ENCODE results near the gene B4GALNT4. TPM values are rescaled to one million over a fixed set of nuclear protein-coding genes. Genes with fewer than 3 reads are reported as not detected.
"Not testable (repeated sequence)": the region's sequence is repeated elsewhere in the genome, so short reads cannot be mapped to it uniquely, and the experiment has no call there.

B4GALNT4 gene
- total and polyA plus RNA-seq, 2 of the 8 experiments (the other 6 are each of a cell fraction or from before 2014, with no cell fraction given), result 40.9 to 76.3 TPM

DNA sequence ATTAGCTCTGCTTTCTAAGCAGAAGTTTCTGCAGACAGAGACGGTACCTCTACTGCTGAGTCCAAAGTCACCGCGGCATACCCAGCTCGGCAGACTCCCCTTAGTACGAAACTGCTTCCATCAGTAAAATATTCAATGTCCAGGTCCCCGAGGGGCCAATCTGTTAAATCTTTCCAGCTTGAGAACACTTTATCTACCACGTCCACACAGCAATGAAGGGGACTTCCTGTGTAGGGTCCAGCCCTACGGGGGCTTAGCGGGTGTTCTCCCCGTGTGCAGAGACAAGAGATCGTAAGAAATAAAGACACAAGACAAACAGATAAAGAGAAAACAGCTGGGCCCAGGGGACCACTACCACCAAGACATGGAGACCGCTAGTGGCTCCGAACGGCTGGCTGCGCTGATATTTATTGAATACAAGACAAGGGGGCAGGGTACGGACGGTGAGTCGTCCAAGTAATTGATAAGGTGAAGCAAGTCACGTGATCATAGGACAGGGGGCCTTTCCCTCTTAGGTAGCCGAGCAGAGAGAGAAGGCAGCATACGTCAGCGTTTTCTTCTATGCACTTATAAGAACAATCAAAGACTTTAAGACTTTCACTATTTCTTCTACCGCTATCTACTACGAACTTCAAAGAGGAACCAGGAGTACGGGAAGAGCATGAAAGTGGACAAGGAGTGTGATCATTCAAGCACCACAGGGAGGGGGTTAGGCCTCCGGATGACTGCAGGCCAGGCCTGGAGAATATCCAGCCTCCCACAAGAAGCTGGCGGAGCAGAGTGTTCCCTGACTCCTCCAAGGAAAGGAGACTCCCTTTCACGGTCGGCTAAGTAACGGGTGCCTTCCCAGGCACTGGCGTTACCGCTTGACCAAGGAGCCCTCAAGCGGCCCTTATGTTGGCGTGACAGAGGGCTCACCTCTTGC lies 44.4 kb upstream of the B4GALNT4 start:
- not testable (repeated sequence) for H2AK5ac ChIP-seq (ENCODE audit: low read depth, low read length); H3K9ac ChIP-seq (replicated peaks in 1 of 4; ENCODE audit: extremely low read depth in 1 of 4, low read depth in 3 of 4, low read length in 3 of 4); H3K23me2 ChIP-seq (ENCODE audit: low read depth, low read length); H4K8ac ChIP-seq (ENCODE audit: extremely low read depth, insufficient read depth, low read length); H3K4me2 ChIP-seq (ENCODE audit: insufficient read depth in 1 of 2, low read depth in 2 of 2, low read length in 2 of 2); H3K27ac ChIP-seq (ENCODE audit: low read depth, low read length); H4K20me1 ChIP-seq (replicated peaks in 1 of 2; ENCODE audit: control insufficient read depth in 1 of 2, insufficient read depth in 2 of 2, low read length in 2 of 2); H3K4me3 ChIP-seq (ENCODE audit: extremely low read depth in 1 of 4, insufficient read depth in 2 of 4, low read depth in 3 of 4, low read length in 4 of 4); FAIRE-seq; DNase-seq (ENCODE audit: low read depth in 1 of 2, low spot score in 2 of 2); H3K36me3 ChIP-seq (ENCODE audit: control insufficient read depth in 2 of 4, insufficient read depth in 4 of 4, low read length in 3 of 4); H2AFZ ChIP-seq (ENCODE audit: low read length); H3K27me3 ChIP-seq (replicated peaks in 1 of 4; ENCODE audit: control insufficient read depth in 3 of 4, extremely low read depth in 1 of 4, insufficient read depth in 3 of 4, low read length in 3 of 4); H3K14ac ChIP-seq (ENCODE audit: insufficient read length); H4K5ac ChIP-seq (ENCODE audit: insufficient read length, low read depth, low read length); H2BK15ac ChIP-seq (ENCODE audit: low read length); H3K79me2 ChIP-seq (ENCODE audit: control insufficient read depth in 1 of 2, insufficient read depth in 2 of 2, low read length in 2 of 2); H2BK120ac ChIP-seq (replicated peaks; ENCODE audit: low read depth, low read length); H3K23ac ChIP-seq (ENCODE audit: insufficient read length); H3K79me1 ChIP-seq (ENCODE audit: low read depth, low read length); H2BK20ac ChIP-seq (ENCODE audit: low read length); H3K56ac ChIP-seq (replicated peaks; ENCODE audit: insufficient read length, low read depth, low read length); H4K91ac ChIP-seq (replicated peaks; ENCODE audit: insufficient read length, low read length); H3K18ac ChIP-seq (ENCODE audit: extremely low read depth, low read length); H3K9me3 ChIP-seq (ENCODE audit: insufficient read depth in 2 of 2, low read depth in 1 of 2, low read length in 1 of 2); H2BK5ac ChIP-seq (ENCODE audit: low read depth, low read length); H3K4ac ChIP-seq (replicated peaks; ENCODE audit: insufficient read length, low read depth, low read length)
- ChIA-PET POLR2A (ENCODE audit: partially characterized antibody) (interaction anchor here (0.8 to 2.2 kb wide), 3 partner anchors 9 to 24 kb away, joined by 3 to 6 read pairs (median 4); no protein-coding TSS in a partner anchor), CTCF (ENCODE audit: partially characterized antibody) (interaction anchor here (0.7 to 2.3 kb wide), 9 partner anchors 10 to 74 kb away, joined by 3 to 9 read pairs (median 4); partner anchors contain the start of genes IFITM2 and IFITM5)
- 84% methylated on average over 24 of the region's 34 CpGs; no CpG with 5 or more reads in 1 of the 2 experiments for WGBS, 2 experiments (ENCODE audit: extremely low coverage in 1 of 2, insufficient coverage in 1 of 2, insufficient read length in 1 of 2, insufficient replicate concordance in 2 of 2, low coverage in 1 of 2, low lambda C conversion rate in 2 of 2, missing lambda C conversion rate in 1 of 2)
- peaks cover 0 to 20% (median 5%) of the 10 kb centered on the region in 4 experiments; a peak in 6 of 7 replicates for H3K4me1 ChIP-seq (replicated peaks in 1 of 4; ENCODE audit: control insufficient read depth in 3 of 4, insufficient read depth in 4 of 4, low read length in 3 of 4)
- H2BK12ac ChIP-seq (ENCODE audit: low read depth, low read length), result peak overlapping the region; percentile 84; the same call in 1 of the 2 replicates

All from H1 (cell line).